BE2C (cell line): ENCODE data around the gene HOXA6.

Source experiments
- DNase-seq: peaks from one replicate; pipeline ENCODE4 v3.0.0-alpha.2; 2020
- H3K27me3 ChIP-seq: fragments of 250-450 bp; sonication (Bioruptor Pico); 2 replicates; pipeline ENCODE4 v1.5.1; 2020; ENCODE audit warnings: mild to moderate bottlenecking
- H3K36me3 ChIP-seq: fragments of 250-450 bp; sonication (Bioruptor Pico); 2 replicates; pipeline ENCODE4 v1.5.1; 2020; ENCODE audit warnings: mild to moderate bottlenecking
- H3K4me1 ChIP-seq: fragments of 250-450 bp; sonication (Bioruptor Pico); 2 replicates; pipeline ENCODE4 v1.5.1; 2020
- H3K4me3 ChIP-seq: 2 replicates; pipeline ENCODE4 v1.5.1; 2011; ENCODE audit warnings: low read depth, low read length
- H3K9me3 ChIP-seq: fragments of 250-450 bp; sonication (Bioruptor Pico); 2 replicates; pipeline ENCODE4 v1.5.1; 2020
- TF ChIP-seq, protein P1 (sequence below): IDR thresholded peaks from 2 replicates; pipeline ENCODE4 v1.5.1; 2012; ENCODE audit warnings: mild to moderate bottlenecking, low read depth, low read length

The HOXA6 gene

GRCh38 chr7:27112361-27112760 is 35.2 kb downstream of the HOXA6 start:
- no peaks in the 10 kb centered on the region for H3K4me1 ChIP-seq
- peaks cover 95% of the 10 kb centered on the region for H3K27me3 ChIP-seq
- H3K36me3 ChIP-seq: no peaks in the 10 kb centered on the region
- H3K9me3 ChIP-seq: no peaks in the 10 kb centered on the region
- H3K4me3 ChIP-seq: no peak overlapping the region
- TF ChIP-seq, protein P1, sequence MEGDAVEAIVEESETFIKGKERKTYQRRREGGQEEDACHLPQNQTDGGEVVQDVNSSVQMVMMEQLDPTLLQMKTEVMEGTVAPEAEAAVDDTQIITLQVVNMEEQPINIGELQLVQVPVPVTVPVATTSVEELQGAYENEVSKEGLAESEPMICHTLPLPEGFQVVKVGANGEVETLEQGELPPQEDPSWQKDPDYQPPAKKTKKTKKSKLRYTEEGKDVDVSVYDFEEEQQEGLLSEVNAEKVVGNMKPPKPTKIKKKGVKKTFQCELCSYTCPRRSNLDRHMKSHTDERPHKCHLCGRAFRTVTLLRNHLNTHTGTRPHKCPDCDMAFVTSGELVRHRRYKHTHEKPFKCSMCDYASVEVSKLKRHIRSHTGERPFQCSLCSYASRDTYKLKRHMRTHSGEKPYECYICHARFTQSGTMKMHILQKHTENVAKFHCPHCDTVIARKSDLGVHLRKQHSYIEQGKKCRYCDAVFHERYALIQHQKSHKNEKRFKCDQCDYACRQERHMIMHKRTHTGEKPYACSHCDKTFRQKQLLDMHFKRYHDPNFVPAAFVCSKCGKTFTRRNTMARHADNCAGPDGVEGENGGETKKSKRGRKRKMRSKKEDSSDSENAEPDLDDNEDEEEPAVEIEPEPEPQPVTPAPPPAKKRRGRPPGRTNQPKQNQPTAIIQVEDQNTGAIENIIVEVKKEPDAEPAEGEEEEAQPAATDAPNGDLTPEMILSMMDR: no peak
- no peak for DNase-seq

GRCh38 chr7:27111751-27112277 is 35.8 kb downstream of the HOXA6 start:
- Histone ChIP-seq H3K36me3 (no peaks in the 10 kb centered on the region), H3K4me3 (no peak overlapping the region), H3K9me3 (no peaks in the 10 kb centered on the region), H3K27me3 (peaks cover 95% of the 10 kb centered on the region), H3K4me1 (no peaks in the 10 kb centered on the region)
- DNase-seq: no peak
- TF ChIP-seq, protein P1: no peak

- TF ChIP-seq, protein P1: no peak
- H3K4me1 ChIP-seq: no peaks in the 10 kb centered on the region
- no peak for DNase-seq
- no peaks in the 10 kb centered on the region for H3K9me3 ChIP-seq
- H3K27me3 ChIP-seq: peaks cover 95% of the 10 kb centered on the region
- no peak overlapping the region for H3K4me3 ChIP-seq
- H3K36me3 ChIP-seq: no peaks in the 10 kb centered on the region
Observed at GRCh38 chr7:27111042-27111750, 36.4 kb downstream of the HOXA6 start.

GRCh38 chr7:27110186-27111031 is 37.2 kb downstream of the HOXA6 start:
- Histone ChIP-seq H3K27me3 (peaks cover 95% of the 10 kb centered on the region), H3K36me3 (no peaks in the 10 kb centered on the region), H3K4me1 (no peaks in the 10 kb centered on the region), H3K9me3 (no peaks in the 10 kb centered on the region), H3K4me3 (no peak overlapping the region)
- TF ChIP-seq, protein P1: no peak
- DNase-seq: no peak

GRCh38 chr7:27109466-27110185 is 37.9 kb downstream of the HOXA6 start:
- Histone ChIP-seq H3K27me3 (peaks cover 96% of the 10 kb centered on the region), H3K9me3 (no peaks in the 10 kb centered on the region)
- TF ChIP-seq, protein P1: no peak

More at GRCh38 chr7:27109466-27110185, 37.9 kb downstream of the HOXA6 start:
- no peak for DNase-seq
- no peaks in the 10 kb centered on the region for H3K36me3 ChIP-seq
- no peak overlapping the region for H3K4me3 ChIP-seq
- H3K4me1 ChIP-seq: no peaks in the 10 kb centered on the region
